ENCODE results near the gene MAP3K14.

Gene MAP3K14

DNA sequence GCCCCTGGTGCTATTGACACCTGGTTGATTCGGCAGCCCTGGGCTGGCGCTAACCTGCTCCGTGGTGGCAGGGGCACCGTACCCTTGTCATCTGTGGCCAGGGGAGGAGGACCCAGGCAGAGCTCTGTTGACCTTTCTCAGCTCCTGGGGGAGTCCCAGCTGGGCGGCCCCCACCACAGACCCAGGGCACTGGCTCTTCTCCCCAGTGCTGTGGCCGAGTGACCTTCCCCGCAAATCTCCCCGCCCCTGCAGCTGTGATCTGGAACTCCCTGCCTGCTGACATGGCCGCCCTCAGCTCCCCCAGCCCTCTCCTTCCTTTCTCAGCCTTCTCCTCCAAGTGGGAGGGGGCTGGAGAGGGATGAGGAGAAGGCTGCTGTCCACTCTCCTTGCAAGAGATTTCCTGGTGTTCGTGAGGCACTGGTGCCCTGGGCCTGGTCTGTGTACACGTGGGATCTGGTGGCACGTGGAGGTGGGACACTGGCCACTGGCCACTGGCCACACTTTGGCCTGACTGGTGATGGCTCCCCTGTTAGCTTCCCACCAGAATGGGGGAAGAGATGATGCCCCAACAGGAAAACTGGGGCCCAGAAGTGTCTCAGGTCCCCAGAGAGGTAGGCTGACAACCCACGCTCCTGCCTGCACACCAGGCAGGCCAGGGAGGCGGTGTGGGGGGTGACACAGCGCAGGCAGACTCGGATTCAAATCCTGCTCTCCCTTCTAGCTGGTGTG is 87.0 kb downstream of the MAP3K14 start:
- TF ChIP-seq, protein P1, sequence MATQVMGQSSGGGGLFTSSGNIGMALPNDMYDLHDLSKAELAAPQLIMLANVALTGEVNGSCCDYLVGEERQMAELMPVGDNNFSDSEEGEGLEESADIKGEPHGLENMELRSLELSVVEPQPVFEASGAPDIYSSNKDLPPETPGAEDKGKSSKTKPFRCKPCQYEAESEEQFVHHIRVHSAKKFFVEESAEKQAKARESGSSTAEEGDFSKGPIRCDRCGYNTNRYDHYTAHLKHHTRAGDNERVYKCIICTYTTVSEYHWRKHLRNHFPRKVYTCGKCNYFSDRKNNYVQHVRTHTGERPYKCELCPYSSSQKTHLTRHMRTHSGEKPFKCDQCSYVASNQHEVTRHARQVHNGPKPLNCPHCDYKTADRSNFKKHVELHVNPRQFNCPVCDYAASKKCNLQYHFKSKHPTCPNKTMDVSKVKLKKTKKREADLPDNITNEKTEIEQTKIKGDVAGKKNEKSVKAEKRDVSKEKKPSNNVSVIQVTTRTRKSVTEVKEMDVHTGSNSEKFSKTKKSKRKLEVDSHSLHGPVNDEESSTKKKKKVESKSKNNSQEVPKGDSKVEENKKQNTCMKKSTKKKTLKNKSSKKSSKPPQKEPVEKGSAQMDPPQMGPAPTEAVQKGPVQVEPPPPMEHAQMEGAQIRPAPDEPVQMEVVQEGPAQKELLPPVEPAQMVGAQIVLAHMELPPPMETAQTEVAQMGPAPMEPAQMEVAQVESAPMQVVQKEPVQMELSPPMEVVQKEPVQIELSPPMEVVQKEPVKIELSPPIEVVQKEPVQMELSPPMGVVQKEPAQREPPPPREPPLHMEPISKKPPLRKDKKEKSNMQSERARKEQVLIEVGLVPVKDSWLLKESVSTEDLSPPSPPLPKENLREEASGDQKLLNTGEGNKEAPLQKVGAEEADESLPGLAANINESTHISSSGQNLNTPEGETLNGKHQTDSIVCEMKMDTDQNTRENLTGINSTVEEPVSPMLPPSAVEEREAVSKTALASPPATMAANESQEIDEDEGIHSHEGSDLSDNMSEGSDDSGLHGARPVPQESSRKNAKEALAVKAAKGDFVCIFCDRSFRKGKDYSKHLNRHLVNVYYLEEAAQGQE (IDR thresholded peaks at IDR 0.05; ENCODE audit: insufficient read depth in 1 of 2, low read depth in 2 of 2, low read length in 2 of 2) = no peak

DNA sequence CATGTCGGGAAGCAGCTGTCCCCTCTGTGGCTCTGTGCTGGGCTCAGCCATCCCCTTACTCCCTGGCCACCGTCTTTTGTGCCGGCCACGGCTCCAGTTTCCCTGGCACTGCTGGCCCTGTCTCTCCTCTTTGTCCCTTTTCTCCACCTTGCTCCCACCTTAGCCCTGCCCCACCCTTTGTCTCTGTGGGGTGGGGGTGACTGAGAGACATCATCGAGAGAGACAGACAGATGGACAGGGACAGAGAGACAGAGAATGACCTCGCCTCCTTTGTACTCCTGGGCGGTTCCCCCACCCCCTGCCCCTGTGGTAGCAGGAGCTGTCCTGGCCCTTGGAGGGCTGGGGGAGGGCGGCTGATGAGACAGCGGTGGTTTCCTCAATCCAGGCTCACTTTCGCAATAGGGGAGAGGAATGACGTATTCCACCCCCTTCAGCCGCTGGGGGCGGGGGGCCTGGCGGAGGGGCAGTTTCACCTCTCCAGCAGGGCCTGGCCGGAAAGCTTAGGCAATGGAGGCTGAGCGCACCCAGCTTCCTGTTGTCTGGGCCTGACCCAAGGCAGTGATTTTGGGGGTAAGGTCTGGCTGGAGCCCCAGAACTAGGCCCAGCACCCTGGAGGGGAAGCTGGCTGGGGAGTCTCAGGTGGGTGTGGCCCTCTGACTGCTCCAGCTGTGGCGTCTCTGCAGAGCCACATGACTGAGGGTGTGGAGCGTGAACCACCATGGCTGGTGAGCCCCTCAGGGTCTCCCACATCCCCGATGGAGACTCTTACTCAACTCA is 87.9 kb downstream of the MAP3K14 start:
- no peak for TF ChIP-seq SIN3A (IDR thresholded peaks at IDR 0.05; ENCODE audit: borderline replicate concordance, insufficient read depth, low read length)
- TF ChIP-seq, protein P1 (IDR thresholded peaks at IDR 0.05; ENCODE audit: insufficient read depth in 1 of 2, low read depth in 2 of 2, low read length in 2 of 2) = peak in 1 of 2 experiments; percentile 40; a peak in 1 of 4 replicates
- peak; percentile 73 for TF ChIP-seq FOXP2 (optimal IDR thresholded peaks at IDR 0.05; ENCODE audit: borderline replicate concordance, extremely low read depth, extremely low read length, insufficient read depth)

DNA sequence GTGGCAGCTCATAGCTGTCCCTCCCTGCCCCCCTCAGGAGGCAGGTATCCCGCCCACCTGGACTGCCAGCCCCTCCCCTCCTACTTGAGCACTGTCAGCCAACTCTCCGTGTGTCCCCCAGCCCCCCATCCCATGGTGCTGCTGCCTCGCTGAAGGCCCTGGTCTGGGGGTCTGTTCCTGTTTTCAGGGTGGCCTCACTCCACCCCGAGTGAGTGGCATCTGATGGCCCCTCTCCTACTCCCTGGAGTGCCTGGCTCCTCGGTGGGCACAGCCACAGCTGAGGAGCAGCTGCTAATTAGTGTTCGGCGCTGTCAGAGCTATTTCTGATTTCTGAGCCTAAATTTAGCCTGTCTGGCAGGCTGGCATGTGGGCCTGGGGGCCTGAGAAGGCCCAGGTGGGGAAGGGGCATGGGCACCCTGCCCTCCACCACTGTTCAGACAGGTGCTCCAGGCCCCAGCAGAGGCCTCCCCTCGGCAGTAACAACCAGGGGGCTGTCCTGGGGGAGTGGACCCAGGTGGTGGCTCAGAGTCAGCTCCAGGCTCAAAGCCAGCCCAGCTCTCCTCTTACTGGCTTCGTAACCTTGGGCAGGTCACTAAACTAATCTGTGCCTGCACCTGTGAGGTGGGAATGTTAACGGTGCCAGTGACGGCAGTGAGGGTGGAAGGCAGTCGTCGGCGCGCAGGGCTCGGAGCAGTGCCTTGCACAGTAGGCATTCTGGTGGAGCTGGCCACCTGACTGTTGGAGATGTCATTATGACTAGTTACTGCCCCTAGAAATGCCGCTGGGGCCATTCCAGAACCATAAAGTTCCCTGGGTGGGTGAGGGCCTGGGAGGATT is 88.7 kb downstream of the MAP3K14 start:
- TF ChIP-seq SIN3A (IDR thresholded peaks at IDR 0.05; ENCODE audit: borderline replicate concordance, insufficient read depth, low read length) (no peak), POLR2AphosphoS5 (IDR thresholded peaks at IDR 0.05; ENCODE audit: low read depth, low read length) (no peak), TAF1 (IDR thresholded peaks at IDR 0.05; ENCODE audit: borderline replicate concordance, insufficient read depth, low read length) (no peak), FOXP2 (optimal IDR thresholded peaks at IDR 0.05; ENCODE audit: borderline replicate concordance, extremely low read depth, extremely low read length, insufficient read depth) (no peak)
- TF ChIP-seq, protein P1 (IDR thresholded peaks at IDR 0.05; ENCODE audit: insufficient read depth in 1 of 2, low read depth in 2 of 2, low read length in 2 of 2) = no peak

DNA sequence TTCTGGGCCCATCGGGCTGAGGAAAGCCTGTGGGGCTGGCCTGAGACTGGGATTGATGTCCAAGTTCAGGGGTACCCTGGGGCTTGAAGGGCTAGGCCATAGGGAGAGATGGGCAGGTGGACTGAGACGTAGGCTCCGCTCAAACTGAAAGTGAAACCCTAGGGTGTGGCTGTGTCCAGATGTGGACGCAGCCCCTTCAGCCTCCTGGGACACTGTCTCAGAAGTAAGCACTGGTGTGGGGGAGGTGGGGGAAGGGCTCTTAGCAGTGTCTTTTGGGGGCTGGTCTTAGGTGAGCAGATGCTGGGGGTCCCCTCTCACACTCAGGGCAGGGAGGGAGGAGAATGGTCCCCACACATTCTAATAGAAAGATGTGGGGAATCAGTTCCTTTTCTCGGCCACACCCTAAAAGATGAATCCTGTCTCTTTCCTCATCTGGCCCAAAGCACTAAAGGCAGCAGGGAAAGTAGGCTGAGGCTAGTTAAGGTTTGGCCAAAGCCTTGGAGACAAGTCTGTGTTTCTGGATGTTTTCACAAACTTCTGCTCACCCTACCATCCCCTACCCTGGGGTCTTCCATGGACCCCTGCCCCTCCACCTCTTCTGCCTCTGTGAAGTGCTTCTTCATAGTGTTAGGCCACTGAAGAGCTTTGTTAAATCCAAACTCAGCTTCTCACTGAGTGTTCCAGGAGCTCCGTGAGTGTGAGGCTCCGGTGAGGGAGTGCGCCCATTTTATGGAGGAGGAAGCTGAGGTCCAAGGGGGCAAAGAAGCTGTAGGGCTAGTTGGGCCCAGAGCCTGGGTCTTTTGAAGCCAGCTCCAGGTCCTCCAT is 89.5 kb downstream of the MAP3K14 start:
- TF ChIP-seq FOXP2 (optimal IDR thresholded peaks at IDR 0.05; ENCODE audit: borderline replicate concordance, extremely low read depth, extremely low read length, insufficient read depth) (no peak), POLR2AphosphoS5 (IDR thresholded peaks at IDR 0.05; ENCODE audit: low read depth, low read length) (no peak), SIN3A (IDR thresholded peaks at IDR 0.05; ENCODE audit: borderline replicate concordance, insufficient read depth, low read length) (no peak), TAF1 (IDR thresholded peaks at IDR 0.05; ENCODE audit: borderline replicate concordance, insufficient read depth, low read length) (no peak)
- TF ChIP-seq, protein P1 (IDR thresholded peaks at IDR 0.05; ENCODE audit: insufficient read depth in 1 of 2, low read depth in 2 of 2, low read length in 2 of 2) = no peak

Measured in PFSK-1 (cell line).